GM06990 (cell line): ENCODE data around the gene PHACTR2.

Source experiments
- DNase-seq: peaks from one replicate; pipeline ENCODE4 v3.0.0-alpha.2; 2011; ENCODE audit not compliant: insufficient read length; ENCODE audit errors: extremely low read depth
- H3K27me3 ChIP-seq: replicated peaks from 2 replicates; pipeline ENCODE4 v1.6.0; 2011; ENCODE audit warnings: low read length; ENCODE audit not compliant: control insufficient read depth, insufficient read depth
- H3K36me3 ChIP-seq: 2 replicates; pipeline ENCODE4 v1.5.1; 2011; ENCODE audit warnings: low read length; ENCODE audit not compliant: control insufficient read depth, insufficient read depth
- H3K4me3 ChIP-seq: replicated peaks from 2 replicates; pipeline ENCODE4 v1.5.1; 2011; ENCODE audit warnings: low read depth, mild to moderate bottlenecking, control low read depth, low read length
- TF ChIP-seq, protein P1 (sequence below): IDR thresholded peaks from 2 replicates; pipeline ENCODE4 v1.5.1; 2011; ENCODE audit warnings: low read length, control low read depth, mild to moderate bottlenecking, inconsistent platforms; ENCODE audit not compliant: insufficient read depth, poor library complexity, severe bottlenecking

Gene PHACTR2

DNA sequence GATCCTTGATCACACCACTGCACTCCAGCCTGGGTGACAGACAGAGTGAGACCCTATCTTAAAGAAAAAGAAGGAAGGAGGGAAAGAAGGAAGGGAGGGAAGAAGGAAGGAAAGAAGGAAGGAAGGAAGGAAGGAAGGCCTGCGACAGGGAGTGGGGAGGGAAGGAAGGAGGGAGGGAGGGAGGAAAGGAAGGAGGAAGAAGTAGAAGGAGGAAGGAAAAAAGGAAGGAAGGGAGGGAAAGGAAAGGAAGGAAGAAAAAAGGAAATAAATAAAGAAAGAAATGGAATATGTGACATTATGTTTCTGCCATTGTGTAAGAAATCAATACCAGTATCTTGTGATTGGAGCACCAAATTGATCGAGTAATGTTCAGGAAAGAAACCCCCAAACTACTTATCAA lies 16.2 kb downstream of the PHACTR2 start:
- no peak for DNase-seq
- Histone ChIP-seq H3K4me3 (no peak overlapping the region), H3K27me3 (no peaks in the 10 kb centered on the region), H3K36me3 (no peaks in the 10 kb centered on the region)
- TF ChIP-seq, protein P1, sequence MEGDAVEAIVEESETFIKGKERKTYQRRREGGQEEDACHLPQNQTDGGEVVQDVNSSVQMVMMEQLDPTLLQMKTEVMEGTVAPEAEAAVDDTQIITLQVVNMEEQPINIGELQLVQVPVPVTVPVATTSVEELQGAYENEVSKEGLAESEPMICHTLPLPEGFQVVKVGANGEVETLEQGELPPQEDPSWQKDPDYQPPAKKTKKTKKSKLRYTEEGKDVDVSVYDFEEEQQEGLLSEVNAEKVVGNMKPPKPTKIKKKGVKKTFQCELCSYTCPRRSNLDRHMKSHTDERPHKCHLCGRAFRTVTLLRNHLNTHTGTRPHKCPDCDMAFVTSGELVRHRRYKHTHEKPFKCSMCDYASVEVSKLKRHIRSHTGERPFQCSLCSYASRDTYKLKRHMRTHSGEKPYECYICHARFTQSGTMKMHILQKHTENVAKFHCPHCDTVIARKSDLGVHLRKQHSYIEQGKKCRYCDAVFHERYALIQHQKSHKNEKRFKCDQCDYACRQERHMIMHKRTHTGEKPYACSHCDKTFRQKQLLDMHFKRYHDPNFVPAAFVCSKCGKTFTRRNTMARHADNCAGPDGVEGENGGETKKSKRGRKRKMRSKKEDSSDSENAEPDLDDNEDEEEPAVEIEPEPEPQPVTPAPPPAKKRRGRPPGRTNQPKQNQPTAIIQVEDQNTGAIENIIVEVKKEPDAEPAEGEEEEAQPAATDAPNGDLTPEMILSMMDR, result no peak

DNA sequence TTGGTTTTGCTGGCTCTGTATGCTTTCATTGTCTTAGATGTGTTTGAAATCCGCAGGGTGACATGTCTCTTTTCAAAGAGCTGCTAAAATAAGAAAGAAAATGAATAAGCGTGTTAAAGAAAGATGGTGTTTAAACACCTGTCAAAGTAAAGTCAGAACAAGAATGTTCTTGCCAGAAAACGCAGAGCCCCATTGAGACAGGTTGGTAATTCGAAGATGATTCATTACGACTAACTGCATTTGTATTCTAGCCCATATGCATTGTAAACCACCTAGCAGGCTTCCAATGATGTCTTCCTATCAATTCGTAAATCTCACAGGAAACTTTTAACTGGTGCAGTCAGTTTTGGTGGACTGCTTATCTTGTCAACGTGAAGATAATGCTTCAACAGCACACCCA lies 16.8 kb downstream of the PHACTR2 start:
- Histone ChIP-seq H3K36me3 (no peaks in the 10 kb centered on the region), H3K27me3 (no peaks in the 10 kb centered on the region), H3K4me3 (no peak overlapping the region)
- no peak for DNase-seq
- TF ChIP-seq, protein P1, result no peak

DNA sequence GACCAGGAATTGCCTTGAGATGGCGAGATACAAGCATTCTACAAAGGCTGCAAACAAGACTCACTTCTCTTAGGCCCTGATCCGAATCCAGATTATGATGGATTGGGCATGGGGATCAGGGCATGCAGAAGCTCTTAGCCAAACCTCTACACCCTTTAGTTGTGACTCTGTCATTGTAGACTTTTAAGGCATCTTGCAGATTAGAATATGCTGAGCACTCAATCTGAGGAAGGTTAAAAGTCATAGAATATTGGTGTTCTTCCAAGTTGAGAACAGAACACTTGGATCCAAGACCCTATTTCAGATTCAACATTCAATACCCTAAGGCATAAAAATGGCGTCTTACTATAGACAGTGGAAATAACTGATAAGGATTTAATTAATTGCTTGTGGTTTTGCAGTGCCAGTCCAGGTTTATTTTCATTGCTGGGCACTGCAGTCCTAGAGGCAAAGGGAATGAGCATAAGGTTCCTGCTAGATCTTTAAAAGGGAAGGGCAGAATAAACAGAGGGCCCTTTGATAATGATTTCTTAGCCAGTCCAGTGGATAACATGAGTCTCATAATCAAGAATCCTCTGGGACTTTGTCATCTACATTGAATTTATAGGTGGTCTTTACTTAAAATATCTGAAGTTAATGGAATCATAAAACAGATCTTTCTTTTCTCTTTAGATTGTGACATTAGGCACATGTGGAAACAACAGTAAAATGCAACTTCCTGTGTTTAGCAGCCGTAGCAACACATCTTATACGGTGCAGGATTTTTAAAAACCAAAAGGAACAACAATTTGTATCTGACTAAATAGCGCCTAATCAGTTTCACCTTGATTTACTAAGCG lies 17.6 kb downstream of the PHACTR2 start:
- DNase-seq, result no peak
- no peaks in the 10 kb centered on the region for H3K36me3 ChIP-seq
- no peaks in the 10 kb centered on the region for H3K27me3 ChIP-seq
- TF ChIP-seq, protein P1, result no peak
- no peak overlapping the region for H3K4me3 ChIP-seq

DNA sequence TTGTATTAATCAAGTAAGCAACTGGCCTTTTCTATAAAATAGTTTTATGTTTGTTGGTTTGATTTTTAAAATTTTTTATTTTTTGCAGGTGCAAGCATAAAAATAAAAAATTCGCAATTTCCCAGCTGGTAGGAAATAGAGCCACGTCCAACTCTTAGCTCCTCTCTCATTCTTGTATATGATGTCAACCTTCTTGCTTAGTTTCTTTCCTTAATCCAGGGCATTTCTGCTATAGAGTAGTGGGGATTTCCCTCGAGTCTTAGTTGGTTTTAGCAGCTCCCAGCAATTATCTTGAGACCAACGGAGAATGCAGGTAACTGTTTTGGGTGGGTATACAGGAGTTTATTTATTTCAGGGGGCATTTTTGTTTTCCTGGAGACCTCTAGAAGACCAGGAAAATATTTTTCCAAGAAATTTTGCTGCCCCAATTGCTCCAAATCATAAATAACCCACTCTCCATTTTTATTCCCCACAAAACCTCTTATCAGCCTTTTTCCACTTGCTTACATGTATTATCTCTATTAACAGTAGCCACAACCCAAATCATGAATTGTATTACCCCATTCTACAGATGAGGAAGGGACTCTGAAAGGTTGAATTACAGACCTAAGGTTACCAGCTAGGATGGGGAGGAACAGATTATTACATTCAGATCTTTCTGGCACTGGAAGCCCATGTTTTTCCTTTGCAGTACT lies 18.4 kb downstream of the PHACTR2 start:
- TF ChIP-seq, protein P1, result no peak
- no peaks in the 10 kb centered on the region for H3K27me3 ChIP-seq
- H3K4me3 ChIP-seq, result no peak overlapping the region
- DNase-seq, result no peak
- no peaks in the 10 kb centered on the region for H3K36me3 ChIP-seq

DNA sequence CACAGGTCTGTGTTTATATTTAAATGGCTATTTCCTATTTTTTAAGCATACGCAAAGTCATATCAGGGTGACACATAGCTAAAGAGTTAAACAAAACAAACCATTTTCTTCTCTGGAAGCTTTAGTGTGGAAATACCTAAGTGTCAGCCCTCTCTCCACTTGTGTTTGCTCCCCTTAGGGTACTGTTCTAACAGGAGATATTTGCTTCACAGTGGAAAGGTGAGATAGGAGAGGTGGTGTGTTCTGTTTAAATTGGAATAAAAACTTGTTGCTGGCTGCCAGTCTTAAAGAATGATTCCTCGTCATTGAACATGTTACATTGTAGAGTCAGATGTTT lies 18.9 kb downstream of the PHACTR2 start:
- no peak overlapping the region for H3K4me3 ChIP-seq
- no peak for DNase-seq

More for the DNA sequence above, 18.9 kb downstream of the PHACTR2 start:
- Histone ChIP-seq H3K27me3 (no peaks in the 10 kb centered on the region), H3K36me3 (no peaks in the 10 kb centered on the region)
- TF ChIP-seq, protein P1, result no peak
